AG04449 (cell line): ENCODE measurements around the gene EYA4.
A peak's percentile ranks its signal among the peaks of the same experiment; 100 is the strongest.

Source experiments
- CTCF ChIA-PET: fragments of 350-600 bp; formaldehyde crosslinking; extraction: SDS; loops from one replicate; lab custom pipeline; 2021; ENCODE audit warnings: antibody characterized with exemption; lab: Yijun Ruan, JAX
- POLR2A ChIA-PET: fragments of 400-600, 350-600 bp; formaldehyde crosslinking; extraction: SDS; loops from one replicate; lab custom pipeline; 2020; ENCODE audit warnings: antibody characterized with exemption, inconsistent platforms; lab: Yijun Ruan, JAX
- DNase-seq: peaks from one replicate; pipeline ENCODE4 v3.0.0-alpha.2; 2010; ENCODE audit warnings: low read depth, low spot score
- H3K4me3 ChIP-seq: 2 replicates; pipeline ENCODE4 v1.5.1; 2011; ENCODE audit warnings: low read depth, mild to moderate bottlenecking, control low read depth, low read length
- TF ChIP-seq, protein P1 (sequence below): IDR thresholded peaks from one replicate; pipeline ENCODE4 v1.5.1; 2011; ENCODE audit warnings: mild to moderate bottlenecking, moderate library complexity, low read length, control low read depth, inconsistent platforms; ENCODE audit not compliant: insufficient read depth; ENCODE audit errors: missing control alignments

EYA4 gene

DNA sequence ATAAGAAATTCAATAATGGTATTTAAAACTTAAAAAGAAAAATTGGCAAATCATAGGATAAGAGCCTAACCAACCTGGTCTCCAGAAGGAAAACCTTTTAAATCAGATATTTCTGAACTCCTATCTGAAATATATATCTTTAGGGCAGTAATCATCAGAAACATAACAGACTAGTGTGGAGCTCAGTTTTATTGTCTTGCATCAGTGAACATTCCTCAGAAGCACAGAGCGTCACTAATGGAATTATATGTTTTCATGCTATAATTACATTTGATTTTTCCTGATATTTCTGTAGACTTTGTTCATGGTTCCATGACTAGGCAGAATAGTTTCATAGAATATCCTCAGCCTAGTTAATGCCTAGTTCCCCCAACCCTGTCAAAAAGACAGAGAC lies 262.2 kb downstream of the EYA4 start:
- ChIA-PET CTCF (interaction anchor here (0.8 to 1.4 kb wide), 2 partner anchors 49 to 318 kb away, joined by 3 read pairs; no protein-coding TSS in a partner anchor), POLR2A (interaction anchor here (1.1 kb wide), 1 partner anchor 49 kb away, joined by 4 read pairs; no protein-coding TSS in a partner anchor)
- H3K4me3 ChIP-seq, result no peak overlapping the region
- no peak for DNase-seq
- TF ChIP-seq, protein P1, sequence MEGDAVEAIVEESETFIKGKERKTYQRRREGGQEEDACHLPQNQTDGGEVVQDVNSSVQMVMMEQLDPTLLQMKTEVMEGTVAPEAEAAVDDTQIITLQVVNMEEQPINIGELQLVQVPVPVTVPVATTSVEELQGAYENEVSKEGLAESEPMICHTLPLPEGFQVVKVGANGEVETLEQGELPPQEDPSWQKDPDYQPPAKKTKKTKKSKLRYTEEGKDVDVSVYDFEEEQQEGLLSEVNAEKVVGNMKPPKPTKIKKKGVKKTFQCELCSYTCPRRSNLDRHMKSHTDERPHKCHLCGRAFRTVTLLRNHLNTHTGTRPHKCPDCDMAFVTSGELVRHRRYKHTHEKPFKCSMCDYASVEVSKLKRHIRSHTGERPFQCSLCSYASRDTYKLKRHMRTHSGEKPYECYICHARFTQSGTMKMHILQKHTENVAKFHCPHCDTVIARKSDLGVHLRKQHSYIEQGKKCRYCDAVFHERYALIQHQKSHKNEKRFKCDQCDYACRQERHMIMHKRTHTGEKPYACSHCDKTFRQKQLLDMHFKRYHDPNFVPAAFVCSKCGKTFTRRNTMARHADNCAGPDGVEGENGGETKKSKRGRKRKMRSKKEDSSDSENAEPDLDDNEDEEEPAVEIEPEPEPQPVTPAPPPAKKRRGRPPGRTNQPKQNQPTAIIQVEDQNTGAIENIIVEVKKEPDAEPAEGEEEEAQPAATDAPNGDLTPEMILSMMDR, result no peak

DNA sequence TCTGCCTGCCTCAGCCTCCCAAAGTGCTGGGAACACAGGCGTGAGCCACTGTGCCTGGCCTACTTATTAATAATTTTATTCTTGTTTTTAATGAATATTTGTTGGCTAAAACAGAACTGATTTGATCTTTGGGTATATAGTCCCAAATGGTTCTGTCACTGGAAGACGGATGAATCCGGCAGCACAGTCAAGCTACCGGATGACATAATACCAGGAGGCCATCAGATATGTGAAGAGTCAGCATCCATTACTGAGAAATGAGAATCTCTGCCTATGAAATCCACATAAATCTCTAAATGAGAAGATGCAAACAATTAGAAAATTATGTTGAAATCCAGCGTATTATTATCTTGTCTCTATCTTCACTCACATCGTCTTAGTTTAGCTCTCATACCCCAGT lies 263.0 kb downstream of the EYA4 start:
- ChIA-PET CTCF (interaction anchor here (0.7 to 1.9 kb wide), 3 partner anchors 318 to 593 kb away, joined by 3 to 6 read pairs (median 3); no protein-coding TSS in a partner anchor), POLR2A (interaction anchor here (0.5 kb wide), 1 partner anchor 119 kb away, joined by 3 read pairs; no protein-coding TSS in a partner anchor)
- H3K4me3 ChIP-seq, result no peak overlapping the region
- TF ChIP-seq, protein P1, result no peak
- no peak for DNase-seq

DNA sequence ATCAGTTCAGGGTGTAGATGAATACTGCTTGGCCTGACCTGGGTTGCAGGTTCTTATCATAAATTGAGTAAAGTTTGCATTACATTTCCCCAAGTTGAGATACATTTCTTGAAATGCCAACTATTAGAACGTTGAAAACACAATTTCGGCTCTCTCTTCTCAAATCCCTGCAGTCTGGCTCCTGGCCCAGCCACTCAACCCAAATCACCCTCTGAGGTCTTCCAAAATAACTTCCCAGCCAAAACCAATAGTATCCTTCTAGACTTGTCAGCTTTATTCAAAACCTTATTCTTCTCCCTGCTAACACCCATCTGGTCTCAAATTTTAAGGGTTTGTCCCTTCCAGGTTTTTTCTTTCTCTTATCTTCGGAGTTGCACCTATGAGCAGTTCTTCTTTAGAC lies 263.6 kb downstream of the EYA4 start:
- ChIA-PET CTCF (interaction anchor here (0.7 to 1.9 kb wide), 2 partner anchors 318 to 593 kb away, joined by 3 to 6 read pairs; no protein-coding TSS in a partner anchor), POLR2A (no interaction called here)
- H3K4me3 ChIP-seq, result no peak overlapping the region
- no peak for DNase-seq
- TF ChIP-seq, protein P1, result no peak

DNA sequence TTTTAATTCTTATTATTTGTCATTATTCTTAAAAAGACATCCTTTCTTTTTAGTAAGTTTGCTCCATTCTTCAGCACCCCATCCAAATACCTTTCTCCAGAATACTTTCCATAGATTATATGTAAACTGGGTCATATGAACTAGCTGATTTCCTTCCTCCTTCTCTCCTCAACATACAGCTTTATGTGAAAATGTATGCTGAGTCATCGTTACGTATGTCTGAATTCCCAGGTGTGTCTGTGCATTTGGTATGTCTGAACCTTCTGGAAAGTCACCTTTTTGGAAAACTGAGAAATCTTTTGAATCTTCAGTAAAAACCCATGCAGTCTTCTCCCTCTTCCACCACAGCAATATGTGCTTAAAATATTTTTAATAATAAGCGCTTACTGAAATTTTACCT lies 264.5 kb downstream of the EYA4 start:
- TF ChIP-seq, protein P1, result no peak
- no peak overlapping the region for H3K4me3 ChIP-seq
- CTCF ChIA-PET, result interaction anchor here (1.6 to 1.9 kb wide), 2 partner anchors 319 to 411 kb away, joined by 4 to 6 read pairs; no protein-coding TSS in a partner anchor
- no peak for DNase-seq
- POLR2A ChIA-PET, result no interaction called here

DNA sequence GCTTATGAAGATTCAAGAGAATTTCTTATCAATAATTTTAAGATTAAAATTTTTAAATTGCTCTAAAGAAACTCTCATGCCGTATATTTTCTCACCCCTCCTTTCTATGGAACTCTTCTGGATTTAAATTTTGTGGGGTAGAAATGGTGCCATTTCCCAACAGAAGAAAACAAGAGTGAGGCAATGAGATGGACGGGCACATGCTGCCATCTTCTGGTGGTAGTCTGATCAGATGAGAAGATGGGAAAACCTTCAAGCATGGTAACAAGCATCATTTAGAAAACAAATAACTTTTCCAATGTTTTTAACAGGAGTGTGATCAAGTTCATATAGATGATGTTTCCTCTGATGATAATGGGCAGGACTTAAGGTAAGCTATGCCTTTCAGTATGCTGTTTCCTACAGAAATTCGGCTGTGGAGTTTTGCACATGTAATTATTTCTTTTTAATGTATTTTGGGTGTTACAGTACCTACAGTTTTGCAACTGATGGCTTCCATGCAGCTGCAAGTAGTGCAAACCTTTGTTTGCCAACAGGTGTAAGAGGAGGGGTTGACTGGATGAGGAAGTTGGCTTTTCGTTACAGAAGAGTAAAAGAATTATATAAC lies 271.4 kb downstream of the EYA4 start:
- POLR2A ChIA-PET, result no interaction called here
- CTCF ChIA-PET, result interaction anchor here (0.7 to 2.8 kb wide), 19 partner anchors 13 to 712 kb away, joined by 3 to 21 read pairs (median 4); no protein-coding TSS in a partner anchor
- TF ChIP-seq, protein P1, result peak; percentile 67
- H3K4me3 ChIP-seq, result no peak overlapping the region
- no peak for DNase-seq

DNA sequence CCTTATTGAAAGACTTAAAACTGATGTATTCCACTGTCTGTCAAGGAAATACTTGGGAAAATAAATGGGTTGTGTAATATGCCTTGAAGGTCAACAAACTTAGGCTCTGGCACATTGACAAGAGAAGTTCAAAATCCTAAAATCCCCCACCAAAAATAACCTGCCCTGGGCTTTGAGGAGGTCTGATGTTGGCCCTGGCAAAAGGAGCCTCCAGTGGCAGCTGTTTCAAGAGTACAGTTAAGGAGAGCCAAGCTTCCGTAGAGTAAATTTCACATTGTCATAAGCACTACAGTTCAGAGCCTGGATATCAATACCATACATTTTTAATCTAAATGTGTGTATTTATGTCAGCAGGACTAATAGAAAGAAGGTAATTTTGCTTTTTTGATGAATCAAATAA lies 282.7 kb downstream of the EYA4 start:
- TF ChIP-seq, protein P1, result no peak
- POLR2A ChIA-PET, result no interaction called here
- DNase-seq, result no peak
- H3K4me3 ChIP-seq, result no peak overlapping the region
- CTCF ChIA-PET, result no interaction called here
